ENCODE results near the gene SMCO4.

DNA sequence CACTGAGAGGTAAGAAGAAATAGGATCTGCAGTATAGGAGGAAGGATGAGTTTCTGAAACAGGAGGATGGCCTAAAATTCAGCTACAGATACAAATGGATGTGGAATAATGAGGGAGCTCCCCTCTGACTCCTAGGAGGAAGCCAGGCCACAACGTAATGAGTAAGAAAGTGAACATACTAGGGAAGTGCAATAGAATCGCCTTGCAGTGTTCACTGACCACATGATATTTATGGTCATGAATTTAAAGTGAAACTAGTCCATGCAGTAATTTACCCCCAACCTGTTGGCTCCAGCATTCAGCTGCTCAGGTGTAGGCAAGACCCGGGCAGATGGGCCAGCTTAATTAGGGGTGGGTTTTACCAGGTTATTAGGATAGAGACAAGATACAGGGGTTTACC is 110.9 kb downstream of the SMCO4 start:
- no peak for TF ChIP-seq GATA3 (IDR thresholded peaks at IDR 0.05; ENCODE audit: low read depth, low read length)
- TF ChIP-seq GATA2 (IDR thresholded peaks at IDR 0.05; ENCODE audit: low read depth, low read length) = no peak

All from SH-SY5Y (cell line).